ENCODE results near the gene C19orf44.

The C19orf44 gene

GRCh38 chr19:16516923-16517610, 20.9 kb downstream of the C19orf44 start:
- TF ChIP-seq BHLHE40 (IDR thresholded peaks at IDR 0.05; ENCODE audit: borderline replicate concordance) (no peak), FOXM1 (IDR thresholded peaks at IDR 0.05; ENCODE audit: borderline replicate concordance) (no peak), HDGF (IDR thresholded peaks at IDR 0.05; ENCODE audit: borderline replicate concordance) (no peak), ARNT (IDR thresholded peaks at IDR 0.05) (no peak), TARDBP (IDR thresholded peaks at IDR 0.05) (no peak), SUZ12 (IDR thresholded peaks at IDR 0.05) (no peak), NFRKB (IDR thresholded peaks at IDR 0.05) (no peak), L3MBTL2 (conservative IDR thresholded peaks at IDR 0.05) (no peak), FOXA1 (IDR thresholded peaks at IDR 0.05) (no peak), ELF4 (IDR thresholded peaks at IDR 0.05) (no peak)
- no peak for DNase-seq (ENCODE audit: extremely low spot score)
- POLR2A ChIA-PET: interaction anchor here (1.3 to 1.7 kb wide), 2 partner anchors 14 to 20 kb away, joined by 5 read pairs; no protein-coding TSS in a partner anchor
- CTCF ChIA-PET: no interaction called here

GRCh38 chr19:16518061-16518460, 21.9 kb downstream of the C19orf44 start:
- no peak for DNase-seq (ENCODE audit: extremely low spot score)
- ChIA-PET POLR2A (interaction anchor here (1.3 to 1.7 kb wide), 2 partner anchors 15 to 21 kb away, joined by 5 read pairs; no protein-coding TSS in a partner anchor), CTCF (no interaction called here)
- TF ChIP-seq CTBP1 (IDR thresholded peaks at IDR 0.05; ENCODE audit: borderline replicate concordance) (no peak), NFRKB (IDR thresholded peaks at IDR 0.05) (no peak), FOXM1 (IDR thresholded peaks at IDR 0.05; ENCODE audit: borderline replicate concordance) (no peak), BHLHE40 (IDR thresholded peaks at IDR 0.05; ENCODE audit: borderline replicate concordance) (no peak), SUZ12 (IDR thresholded peaks at IDR 0.05) (no peak), ELF4 (IDR thresholded peaks at IDR 0.05) (no peak), PKNOX1 (IDR thresholded peaks at IDR 0.05) (no peak), HDGF (IDR thresholded peaks at IDR 0.05; ENCODE audit: borderline replicate concordance) (no peak)

GRCh38 chr19:16518483-16519229, 22.5 kb downstream of the C19orf44 start:
- TF ChIP-seq LEF1 (IDR thresholded peaks at IDR 0.05; ENCODE audit: borderline replicate concordance): no peak
- TF ChIP-seq BHLHE40 (IDR thresholded peaks at IDR 0.05; ENCODE audit: borderline replicate concordance): no peak
- CTCF ChIA-PET: no interaction called here
- no peak for DNase-seq (ENCODE audit: extremely low spot score)
- POLR2A ChIA-PET: interaction anchor here (1.0 to 1.7 kb wide), 4 partner anchors 9 to 47 kb away, joined by 3 to 5 read pairs (median 4); no protein-coding TSS in a partner anchor

- POLR2A ChIA-PET: interaction anchor here (1.0 to 1.7 kb wide), 3 partner anchors 10 to 48 kb away, joined by 3 to 5 read pairs (median 4); no protein-coding TSS in a partner anchor
- CTCF ChIA-PET: no interaction called here
- no peak for DNase-seq (ENCODE audit: extremely low spot score)
- no peak for TF ChIP-seq FOXK2 (IDR thresholded peaks at IDR 0.05)
- TF ChIP-seq SP1 (IDR thresholded peaks at IDR 0.05): no peak
- no peak for TF ChIP-seq ARNT (IDR thresholded peaks at IDR 0.05)
- no peak for TF ChIP-seq LEF1 (IDR thresholded peaks at IDR 0.05; ENCODE audit: borderline replicate concordance)
Measured at GRCh38 chr19:16519230-16519687, 23.1 kb downstream of the C19orf44 start.

- POLR2A ChIA-PET: interaction anchor here (1.3 kb wide), 1 partner anchor 24 kb away, joined by 3 read pairs; the partner anchor contains the start of genes C19orf44 and CALR3
- CTCF ChIA-PET: no interaction called here
- TF ChIP-seq LEF1 (IDR thresholded peaks at IDR 0.05; ENCODE audit: borderline replicate concordance) (no peak), ARNT (IDR thresholded peaks at IDR 0.05) (no peak)
- no peak for DNase-seq (ENCODE audit: extremely low spot score)
Measured at GRCh38 chr19:16520074-16520973, 24.1 kb downstream of the C19orf44 start.

GRCh38 chr19:16520986-16521624, 24.9 kb downstream of the C19orf44 start:
- ChIA-PET POLR2A (interaction anchor here (1.3 kb wide), 1 partner anchor 25 kb away, joined by 3 read pairs; the partner anchor contains the start of genes C19orf44 and CALR3), CTCF (no interaction called here)
- no peak for DNase-seq (ENCODE audit: extremely low spot score)
- TF ChIP-seq HDGF (IDR thresholded peaks at IDR 0.05; ENCODE audit: borderline replicate concordance) (no peak), TARDBP (IDR thresholded peaks at IDR 0.05) (no peak), CTBP1 (IDR thresholded peaks at IDR 0.05; ENCODE audit: borderline replicate concordance) (no peak), FOXA1 (IDR thresholded peaks at IDR 0.05) (no peak), FOXM1 (IDR thresholded peaks at IDR 0.05; ENCODE audit: borderline replicate concordance) (no peak), NFRKB (IDR thresholded peaks at IDR 0.05) (no peak), SP1 (IDR thresholded peaks at IDR 0.05) (no peak), ZNF384 (IDR thresholded peaks at IDR 0.05) (no peak), L3MBTL2 (conservative IDR thresholded peaks at IDR 0.05) (no peak), ARNT (IDR thresholded peaks at IDR 0.05) (no peak), LEF1 (IDR thresholded peaks at IDR 0.05; ENCODE audit: borderline replicate concordance) (no peak)
